ENCODE results near the gene NEK3.
"Not testable (repeated sequence)": the region's sequence is repeated elsewhere in the genome, so short reads cannot be mapped to it uniquely, and the experiment has no call there.

Gene NEK3

GRCh38 chr13:52159159-52159982 lies at the start of gene NEK3:
Gene NEK3 (minus strand): TSS chr13:52159597. CDS start chr13:52156191, 3,406 bp downstream.
- DNase-seq (ENCODE audit: low read depth) = peak; percentile 20

GRCh38 chr13:52208384-52208783 lies 49.0 kb upstream of the NEK3 start:
- DNase-seq (ENCODE audit: low read depth) = not testable (repeated sequence)

GRCh38 chr13:52207896-52208295 lies 48.5 kb upstream of the NEK3 start:
- not testable (repeated sequence) for DNase-seq (ENCODE audit: low read depth)

GRCh38 chr13:52207337-52207736 lies 47.9 kb upstream of the NEK3 start:
- not testable (repeated sequence) for DNase-seq (ENCODE audit: low read depth)

GRCh38 chr13:52204546-52204945 lies 45.1 kb upstream of the NEK3 start:
- DNase-seq (ENCODE audit: low read depth) = not testable (repeated sequence)

- DNase-seq (ENCODE audit: low read depth) = not testable (repeated sequence)
Observed at GRCh38 chr13:52203864-52204263, 44.5 kb upstream of the NEK3 start.

GRCh38 chr13:52202506-52202905 lies 43.1 kb upstream of the NEK3 start:
- not testable (repeated sequence) for DNase-seq (ENCODE audit: low read depth)

GRCh38 chr13:52201439-52202193 lies 42.2 kb upstream of the NEK3 start:
- DNase-seq (ENCODE audit: low read depth) = not testable (repeated sequence)

GRCh38 chr13:52195401-52195837 lies 36.0 kb upstream of the NEK3 start:
- DNase-seq (ENCODE audit: low read depth) = peak; percentile 25

- DNase-seq (ENCODE audit: low read depth) = peak; percentile 69
Observed at GRCh38 chr13:52194184-52194868, 34.9 kb upstream of the NEK3 start.

GRCh38 chr13:52193587-52194183 lies 34.3 kb upstream of the NEK3 start:
- not testable (repeated sequence) for DNase-seq (ENCODE audit: low read depth)

- not testable (repeated sequence) for DNase-seq (ENCODE audit: low read depth)
Observed at GRCh38 chr13:52187424-52188187, 28.2 kb upstream of the NEK3 start.

- DNase-seq (ENCODE audit: low read depth) = no peak
Observed at GRCh38 chr13:52187029-52187423, 27.6 kb upstream of the NEK3 start.

GRCh38 chr13:52181316-52181954 lies 22.0 kb upstream of the NEK3 start:
- not testable (repeated sequence) for DNase-seq (ENCODE audit: low read depth)

GRCh38 chr13:52179925-52180324 lies 20.5 kb upstream of the NEK3 start:
- DNase-seq (ENCODE audit: low read depth) = no peak

- DNase-seq (ENCODE audit: low read depth) = no peak
Observed at GRCh38 chr13:52177276-52177675, 17.9 kb upstream of the NEK3 start.

GRCh38 chr13:52173970-52174369 lies 14.6 kb upstream of the NEK3 start:
- DNase-seq (ENCODE audit: low read depth) = not testable (repeated sequence)

GRCh38 chr13:52173373-52173772 lies 14.0 kb upstream of the NEK3 start:
- DNase-seq (ENCODE audit: low read depth) = no peak

- DNase-seq (ENCODE audit: low read depth) = not testable (repeated sequence)
Observed at GRCh38 chr13:52171686-52172085, 12.3 kb upstream of the NEK3 start.

- DNase-seq (ENCODE audit: low read depth) = not testable (repeated sequence)
Observed at GRCh38 chr13:52170828-52171391, 11.5 kb upstream of the NEK3 start.
